ENCODE results near the gene MRPL36. TPM values are rescaled to one million over a fixed set of nuclear protein-coding genes. Genes with fewer than 3 reads are reported as not detected.

Gene MRPL36
- total RNA-seq, 1 donor from 2014 or later, result 51.6 TPM

GRCh38 chr5:1788200-1788599, 11.4 kb downstream of the MRPL36 start:
- Histone ChIP-seq H3K36me3 (ENCODE audit: control insufficient read depth, insufficient read depth, low read length) (no peaks in the 10 kb centered on the region), H3K4me3 (ENCODE audit: low read depth, low read length) (no peak overlapping the region), H3K27me3 (ENCODE audit: control insufficient read depth, insufficient read depth, low read length) (peaks cover 10% of the 10 kb centered on the region)
- TF ChIP-seq CTCF (IDR thresholded peaks at IDR 0.05; ENCODE audit: insufficient read depth, low read length, poor library complexity, severe bottlenecking), result no peak
- DNase-seq (ENCODE audit: low read depth), result no peak

DNA sequence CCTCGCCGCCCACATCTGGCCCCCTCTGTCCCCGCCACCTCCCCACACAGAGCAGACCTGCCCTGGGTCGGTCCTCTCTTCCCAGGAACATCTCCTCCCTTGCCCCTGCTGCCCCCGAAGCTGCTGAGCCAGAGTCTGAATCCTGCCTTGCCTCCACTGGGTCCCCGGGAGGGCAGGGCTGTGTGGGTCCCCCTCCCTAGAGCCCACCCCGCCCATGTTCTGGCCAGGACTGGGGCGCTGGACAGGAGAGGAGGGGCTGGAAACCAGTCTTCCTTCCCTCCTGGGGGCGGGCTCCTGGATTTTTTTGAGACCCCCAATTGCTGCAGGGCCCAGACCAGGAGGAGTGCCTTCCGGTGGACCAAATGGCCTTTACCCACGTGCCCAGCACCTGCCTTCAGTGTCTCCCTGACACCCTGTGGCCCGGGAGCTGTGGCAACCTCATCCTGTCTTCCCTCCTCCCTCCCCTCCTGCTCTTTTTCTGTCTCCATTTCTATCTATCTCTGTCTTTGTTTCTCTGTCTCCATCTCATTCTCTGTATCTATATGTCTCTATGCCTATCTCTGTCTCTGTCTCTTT, 12.1 kb downstream of the MRPL36 start:
- H3K4me3 ChIP-seq (ENCODE audit: low read depth, low read length), result no peak overlapping the region
- peaks cover 10% of the 10 kb centered on the region for H3K27me3 ChIP-seq (ENCODE audit: control insufficient read depth, insufficient read depth, low read length)
- no peak for DNase-seq (ENCODE audit: low read depth)
- no peak for TF ChIP-seq CTCF (IDR thresholded peaks at IDR 0.05; ENCODE audit: insufficient read depth, low read length, poor library complexity, severe bottlenecking)
- no peaks in the 10 kb centered on the region for H3K36me3 ChIP-seq (ENCODE audit: control insufficient read depth, insufficient read depth, low read length)

DNA sequence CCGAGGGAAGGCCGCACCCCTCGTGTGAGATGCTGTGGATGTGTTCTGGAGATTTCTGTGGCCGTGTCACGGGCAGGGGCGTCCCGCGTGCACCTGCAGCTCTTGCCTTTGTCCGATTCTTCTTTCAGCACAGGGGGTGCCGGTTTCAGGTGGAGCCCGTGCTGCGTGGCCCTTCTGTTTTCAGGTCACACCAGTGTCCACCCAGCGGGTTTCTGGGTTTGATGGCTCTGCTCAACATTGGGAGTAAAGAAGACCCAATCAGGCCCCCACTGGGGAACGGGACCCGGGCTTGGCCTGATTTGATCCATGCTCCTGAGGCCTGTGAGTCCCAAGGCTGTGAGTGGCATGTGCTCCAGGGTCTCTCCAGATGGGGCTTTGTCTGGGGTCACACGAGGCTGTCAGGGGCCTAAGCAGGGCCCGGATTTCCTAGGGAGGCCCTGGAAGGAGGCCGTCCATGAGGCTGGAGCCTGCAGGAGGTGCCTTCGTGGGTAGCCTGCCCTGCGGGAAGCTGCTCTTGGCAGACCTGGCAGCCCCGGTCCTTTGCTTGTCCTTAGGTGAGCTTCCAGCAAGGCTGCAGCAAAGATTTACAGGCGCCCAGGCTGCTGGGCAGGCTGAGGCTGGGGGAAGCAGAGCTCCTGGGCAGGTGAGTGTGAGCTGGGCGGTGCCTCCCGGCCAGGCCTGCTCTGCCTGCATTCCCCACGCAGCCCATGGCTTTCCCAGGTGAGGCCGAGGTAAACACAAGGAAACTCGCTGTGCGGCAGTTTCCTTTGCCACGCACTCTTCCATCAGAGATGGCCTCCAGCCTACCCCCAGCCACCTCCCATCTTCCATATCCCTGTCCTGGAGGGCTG, 12.8 kb downstream of the MRPL36 start:
- DNase-seq (ENCODE audit: low read depth), result no peak
- TF ChIP-seq CTCF (IDR thresholded peaks at IDR 0.05; ENCODE audit: insufficient read depth, low read length, poor library complexity, severe bottlenecking), result no peak
- no peak overlapping the region for H3K4me3 ChIP-seq (ENCODE audit: low read depth, low read length)
- H3K27me3 ChIP-seq (ENCODE audit: control insufficient read depth, insufficient read depth, low read length), result peaks cover 14% of the 10 kb centered on the region
- H3K36me3 ChIP-seq (ENCODE audit: control insufficient read depth, insufficient read depth, low read length), result no peaks in the 10 kb centered on the region

GRCh38 chr5:1785984-1786383, 13.7 kb downstream of the MRPL36 start:
- no peak for TF ChIP-seq CTCF (IDR thresholded peaks at IDR 0.05; ENCODE audit: insufficient read depth, low read length, poor library complexity, severe bottlenecking)
- no peak for DNase-seq (ENCODE audit: low read depth)
- H3K36me3 ChIP-seq (ENCODE audit: control insufficient read depth, insufficient read depth, low read length), result no peaks in the 10 kb centered on the region
- H3K27me3 ChIP-seq (ENCODE audit: control insufficient read depth, insufficient read depth, low read length), result peaks cover 19% of the 10 kb centered on the region
- no peak overlapping the region for H3K4me3 ChIP-seq (ENCODE audit: low read depth, low read length)

DNA sequence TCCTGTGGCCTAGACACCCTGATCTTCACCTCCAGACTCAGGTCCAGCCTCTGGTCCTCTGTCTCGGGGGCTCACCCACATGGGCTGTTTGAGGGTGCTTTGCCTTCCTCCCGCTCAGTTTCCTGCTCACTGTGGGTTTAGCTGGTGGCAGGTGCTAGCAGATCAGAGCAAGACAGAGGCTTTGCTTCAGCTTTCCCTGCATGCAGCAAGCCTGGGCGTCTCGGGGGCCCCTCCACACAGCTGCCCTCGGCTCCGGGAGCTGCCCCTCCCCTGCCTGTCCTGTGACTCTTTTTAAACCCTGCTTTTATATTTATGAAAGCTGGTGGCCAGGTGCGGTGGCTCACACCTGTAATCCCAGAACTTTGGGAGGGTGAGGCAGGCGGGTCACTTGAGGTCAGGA, 14.6 kb downstream of the MRPL36 start:
- no peak for TF ChIP-seq CTCF (IDR thresholded peaks at IDR 0.05; ENCODE audit: insufficient read depth, low read length, poor library complexity, severe bottlenecking)
- peaks cover 23% of the 10 kb centered on the region for H3K27me3 ChIP-seq (ENCODE audit: control insufficient read depth, insufficient read depth, low read length)
- no peak overlapping the region for H3K4me3 ChIP-seq (ENCODE audit: low read depth, low read length)
- no peak for DNase-seq (ENCODE audit: low read depth)
- H3K36me3 ChIP-seq (ENCODE audit: control insufficient read depth, insufficient read depth, low read length), result no peaks in the 10 kb centered on the region

Data from kidney epithelial cell (primary cell).